Activated T-helper 17 cell treated with anti-CD3 and anti-CD28 coated beads, Interleukin-2, amount 50 U/mL, for 72 hours (primary cell): ENCODE data around the gene EXOSC9. TPM values are rescaled to one million over a fixed set of nuclear protein-coding genes. Genes with fewer than 3 reads are reported as not detected.

Source experiments
- ATAC-seq: fragments of 150-1000 bp; cut with Tn5 transposase; replicated peaks from 2 replicates; pipeline ENCODE4 v1.10.0; 2021; ENCODE audit warnings: mild to moderate bottlenecking, moderate library complexity
- H3K27ac Mint-ChIP-seq: one replicate; pipeline ENCODE4 v1.8.0; 2022; ENCODE audit warnings: mixed read lengths
- H3K27me3 Mint-ChIP-seq: one replicate; pipeline ENCODE4 v1.8.0; 2022; ENCODE audit warnings: mixed read lengths
- H3K36me3 Mint-ChIP-seq: one replicate; pipeline ENCODE4 v1.8.0; 2022; ENCODE audit warnings: low read depth, mild to moderate bottlenecking, mixed read lengths
- H3K4me1 Mint-ChIP-seq: one replicate; pipeline ENCODE4 v1.8.0; 2022; ENCODE audit warnings: mixed read lengths
- H3K4me3 Mint-ChIP-seq: one replicate; pipeline ENCODE4 v1.8.0; 2022; ENCODE audit warnings: mild to moderate bottlenecking, mixed read lengths
- H3K9me3 Mint-ChIP-seq: one replicate; pipeline ENCODE4 v1.8.0; 2022; ENCODE audit warnings: mixed read lengths
- total RNA-seq, 2 donors: library from RNA; stranded (reverse); gene quantifications; one replicate each; pipeline ENCODE4 v1.2.3, GENCODE V29; 2022

EXOSC9 gene
- total RNA-seq, 2 donors from 2014 or later: 52.1 to 65.9 TPM

DNA sequence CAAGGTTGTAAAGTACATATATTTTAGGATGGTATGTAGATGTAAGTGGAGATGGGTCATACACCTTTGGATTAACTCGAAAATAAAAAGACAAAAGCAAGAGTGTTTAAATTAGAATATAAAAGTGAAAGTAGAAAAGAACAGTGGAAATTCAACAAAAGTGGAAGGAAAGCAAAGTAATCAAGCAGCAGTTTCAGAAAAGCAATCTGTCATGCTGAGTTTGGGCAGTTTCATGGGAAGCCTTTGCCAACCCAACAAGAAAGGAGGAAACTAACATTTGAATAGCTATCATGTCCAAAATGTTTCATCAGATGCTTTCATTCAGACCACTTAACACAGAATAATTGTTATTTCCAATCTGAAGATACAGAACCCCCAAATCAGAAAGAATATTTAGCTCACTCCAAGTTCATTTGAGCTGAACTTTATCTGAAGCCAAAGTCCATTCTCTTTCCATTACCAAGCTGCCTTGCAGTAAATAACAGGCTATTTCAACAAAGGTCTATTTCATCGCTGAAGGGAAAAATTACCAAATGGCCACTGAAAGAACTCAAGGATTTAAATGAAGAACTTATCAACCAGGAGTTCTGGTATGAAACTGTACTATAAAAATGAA is 1.8 kb upstream of the EXOSC9 start:
- peak overlapping the region; percentile 90 for H3K27ac Mint-ChIP-seq
- H3K36me3 Mint-ChIP-seq: peaks cover 35% of the 10 kb centered on the region
- peak overlapping the region; percentile 89 for H3K4me3 Mint-ChIP-seq
- peaks cover 22% of the 10 kb centered on the region for H3K4me1 Mint-ChIP-seq
- no peaks in the 10 kb centered on the region for H3K9me3 Mint-ChIP-seq
- ATAC-seq: no peak
- H3K27me3 Mint-ChIP-seq: no peaks in the 10 kb centered on the region

DNA sequence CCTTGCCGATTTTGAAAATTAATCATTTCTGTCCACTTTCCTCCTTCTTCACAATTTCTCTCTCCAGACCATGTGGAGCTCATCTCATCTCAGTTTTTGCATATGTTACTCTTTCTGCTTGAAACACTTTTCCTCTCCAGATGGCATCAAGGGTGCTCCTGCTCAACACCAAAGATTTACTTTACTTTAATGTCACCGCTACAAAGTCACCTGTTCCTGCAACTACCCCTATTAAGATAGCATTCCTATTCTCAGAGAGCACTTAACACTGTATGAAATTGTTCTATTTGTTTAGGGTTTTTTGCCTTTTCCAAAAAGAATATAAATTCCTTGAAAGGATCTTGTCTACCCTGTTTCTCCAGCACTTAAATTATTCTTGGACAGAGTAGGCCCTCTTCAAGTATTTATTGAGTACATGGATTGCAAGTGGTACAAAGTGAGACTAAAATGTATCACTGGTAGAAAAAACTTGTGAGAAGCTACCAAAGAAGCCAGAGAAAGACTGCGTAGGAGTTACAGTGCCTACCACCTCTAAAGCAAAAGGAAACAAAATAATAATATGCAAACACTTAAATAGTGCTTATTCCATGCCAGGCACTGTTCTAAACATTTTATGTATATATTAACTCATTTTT is 1.1 kb upstream of the EXOSC9 start:
- Mint-ChIP-seq H3K27me3 (no peaks in the 10 kb centered on the region), H3K27ac (peak overlapping the region; percentile 90), H3K36me3 (peaks cover 41% of the 10 kb centered on the region), H3K9me3 (no peaks in the 10 kb centered on the region), H3K4me1 (peaks cover 22% of the 10 kb centered on the region), H3K4me3 (peak overlapping the region; percentile 89)
- no peak for ATAC-seq

DNA sequence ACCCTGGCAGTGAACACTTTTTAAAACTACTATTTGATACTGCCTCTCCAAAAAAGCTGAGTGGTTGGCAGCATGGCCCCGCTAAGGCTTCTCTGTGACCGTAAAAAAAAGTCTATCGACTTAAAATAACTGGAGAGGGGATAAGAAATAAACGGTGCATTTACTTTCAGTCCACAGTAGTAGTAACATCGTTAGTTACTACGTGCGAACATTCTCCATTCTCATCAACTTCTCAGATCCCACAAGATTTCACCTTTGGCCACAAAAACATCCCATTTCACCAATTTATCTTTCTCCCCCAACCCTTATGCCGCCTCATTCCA is 524 bp upstream of the EXOSC9 start:
- ATAC-seq: peak; percentile 39
- Mint-ChIP-seq H3K4me1 (peaks cover 27% of the 10 kb centered on the region), H3K27me3 (no peaks in the 10 kb centered on the region), H3K36me3 (peaks cover 48% of the 10 kb centered on the region), H3K27ac (peak overlapping the region; percentile 90), H3K4me3 (peak overlapping the region; percentile 89), H3K9me3 (no peaks in the 10 kb centered on the region)

DNA sequence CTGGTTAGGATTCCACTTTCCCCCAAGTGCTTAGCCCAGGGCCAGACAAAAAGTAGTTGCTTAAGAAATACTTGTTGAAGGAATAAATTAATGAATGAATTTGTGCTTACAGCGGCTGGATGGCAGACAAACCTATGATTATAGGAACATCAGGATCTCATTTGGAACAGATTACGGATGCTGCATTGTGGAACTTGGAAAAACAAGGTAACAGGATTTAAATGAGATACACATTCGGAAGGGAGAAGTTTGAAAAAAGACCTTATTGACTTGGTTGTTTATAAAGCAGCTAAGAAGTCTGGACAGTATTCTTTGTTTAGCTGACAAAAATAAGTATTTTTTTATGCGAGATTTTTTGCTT is 572 bp downstream of the EXOSC9 start:
- H3K27me3 Mint-ChIP-seq: no peaks in the 10 kb centered on the region
- peak overlapping the region; percentile 90 for H3K27ac Mint-ChIP-seq
- peak overlapping the region; percentile 89 for H3K4me3 Mint-ChIP-seq
- no peaks in the 10 kb centered on the region for H3K9me3 Mint-ChIP-seq
- no peak for ATAC-seq
- H3K4me1 Mint-ChIP-seq: peaks cover 27% of the 10 kb centered on the region
- peaks cover 59% of the 10 kb centered on the region for H3K36me3 Mint-ChIP-seq

DNA sequence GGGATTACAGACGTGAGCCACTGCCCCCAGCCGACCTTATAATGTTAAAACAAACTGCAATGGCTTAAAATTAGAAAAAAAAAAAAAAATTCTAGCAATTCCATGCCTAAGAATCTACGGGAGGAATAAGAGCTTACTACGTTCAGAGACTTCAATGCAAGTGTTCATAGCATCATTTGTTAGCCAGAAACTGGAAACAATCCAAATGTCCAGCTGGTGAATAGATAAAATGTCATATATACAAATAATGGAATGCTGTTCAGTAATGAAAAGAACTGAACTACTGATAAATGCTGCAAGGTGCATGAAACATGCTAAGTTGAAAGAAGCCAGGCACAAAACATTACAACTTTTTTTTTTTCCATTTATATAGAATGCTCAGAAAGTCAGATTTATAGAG is 5.3 kb downstream of the EXOSC9 start:
- Mint-ChIP-seq H3K27ac (no peak overlapping the region), H3K27me3 (no peaks in the 10 kb centered on the region), H3K4me3 (no peak overlapping the region), H3K4me1 (peaks cover 9% of the 10 kb centered on the region), H3K9me3 (no peaks in the 10 kb centered on the region), H3K36me3 (peaks cover 100% of the 10 kb centered on the region)
- ATAC-seq: no peak

DNA sequence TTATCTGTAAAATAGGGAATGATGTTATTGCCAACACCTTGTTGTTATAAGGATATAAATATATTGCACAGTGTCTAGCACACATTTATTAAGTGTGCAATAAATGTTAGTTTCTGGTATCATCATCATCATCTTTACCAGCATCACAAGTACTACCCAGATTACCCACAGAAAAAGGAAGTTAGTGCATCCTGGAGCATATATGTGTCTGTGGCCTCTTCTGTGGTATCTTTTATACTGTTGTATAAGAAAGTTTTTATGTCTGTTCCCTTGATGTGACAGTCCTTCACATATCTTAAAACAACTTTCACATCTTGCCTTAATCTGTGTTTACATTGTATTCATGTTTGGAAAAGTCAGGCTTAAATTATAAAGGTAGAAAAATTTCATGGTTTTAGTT is 10.0 kb downstream of the EXOSC9 start:
- no peak for ATAC-seq
- Mint-ChIP-seq H3K4me1 (no peaks in the 10 kb centered on the region), H3K4me3 (no peak overlapping the region), H3K36me3 (peaks cover 99% of the 10 kb centered on the region), H3K27ac (no peak overlapping the region), H3K27me3 (no peaks in the 10 kb centered on the region), H3K9me3 (no peaks in the 10 kb centered on the region)

DNA sequence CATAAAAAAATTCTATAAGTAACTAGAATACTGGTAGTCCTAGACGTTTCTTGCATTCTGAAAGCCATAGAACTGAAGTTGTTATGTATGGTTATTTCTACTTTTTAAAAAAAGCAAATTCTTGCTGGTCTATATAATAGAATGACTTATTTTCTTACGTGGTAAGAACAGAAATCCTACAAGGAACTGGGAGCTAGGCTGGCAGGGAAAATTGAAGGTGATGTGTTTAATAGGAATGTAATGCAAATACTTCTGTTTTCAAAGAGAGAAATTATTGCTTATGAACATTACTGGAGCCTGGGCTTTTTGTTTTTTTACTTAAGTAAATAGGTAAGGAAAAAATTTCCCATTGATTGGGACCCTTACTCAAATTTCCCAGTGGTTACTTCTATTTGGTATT is 13.6 kb downstream of the EXOSC9 start:
- H3K4me3 Mint-ChIP-seq: no peak overlapping the region
- no peaks in the 10 kb centered on the region for H3K9me3 Mint-ChIP-seq
- peaks cover 99% of the 10 kb centered on the region for H3K36me3 Mint-ChIP-seq
- H3K27me3 Mint-ChIP-seq: no peaks in the 10 kb centered on the region
- no peak for ATAC-seq
- H3K4me1 Mint-ChIP-seq: peaks cover 10% of the 10 kb centered on the region
- H3K27ac Mint-ChIP-seq: no peak overlapping the region

DNA sequence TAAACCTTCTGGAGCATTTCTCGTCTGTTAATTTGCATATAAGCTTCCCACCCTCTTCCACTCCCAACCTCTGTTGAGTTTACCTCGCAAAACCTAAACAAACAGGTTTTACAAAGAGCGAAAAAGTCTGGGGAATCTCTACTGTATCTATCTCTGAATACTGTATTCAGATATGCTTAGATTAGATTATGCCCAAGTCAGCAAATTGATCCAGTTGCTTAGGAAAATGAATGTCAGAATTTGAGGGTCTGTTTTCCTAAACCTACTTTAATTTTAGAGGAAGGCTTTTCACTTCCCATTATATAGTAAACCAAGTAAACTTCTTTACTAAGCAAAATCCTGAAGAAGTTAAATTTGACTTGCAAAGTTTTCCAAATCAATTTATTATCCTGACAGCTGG is 15.9 kb downstream of the EXOSC9 start:
- peaks cover 98% of the 10 kb centered on the region for H3K36me3 Mint-ChIP-seq
- H3K27ac Mint-ChIP-seq: no peak overlapping the region
- no peak overlapping the region for H3K4me3 Mint-ChIP-seq
- ATAC-seq: no peak
- peaks cover 10% of the 10 kb centered on the region for H3K4me1 Mint-ChIP-seq
- no peaks in the 10 kb centered on the region for H3K27me3 Mint-ChIP-seq
- no peaks in the 10 kb centered on the region for H3K9me3 Mint-ChIP-seq

DNA sequence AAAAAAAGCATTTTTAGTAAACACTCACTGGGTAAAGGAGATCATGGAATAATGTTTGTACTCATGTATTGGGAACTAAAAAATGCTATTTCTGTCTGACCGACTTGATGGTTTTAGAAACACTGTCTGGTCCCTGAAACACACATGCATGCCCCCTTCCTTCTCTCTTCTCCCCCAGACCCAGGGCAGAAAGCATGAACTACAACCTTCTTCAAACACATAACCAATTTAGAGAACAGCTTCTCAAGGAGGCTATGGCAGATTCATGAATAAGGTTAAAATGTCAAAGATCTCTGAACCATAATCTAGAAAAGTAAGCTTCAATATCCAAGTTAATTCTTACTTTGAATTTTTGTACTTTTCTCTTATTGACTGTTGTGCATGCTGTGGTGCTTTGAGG is 16.6 kb downstream of the EXOSC9 start:
- Mint-ChIP-seq H3K9me3 (no peaks in the 10 kb centered on the region), H3K27me3 (no peaks in the 10 kb centered on the region), H3K4me3 (no peak overlapping the region), H3K36me3 (peaks cover 98% of the 10 kb centered on the region), H3K27ac (no peak overlapping the region), H3K4me1 (peaks cover 16% of the 10 kb centered on the region)
- ATAC-seq: no peak

DNA sequence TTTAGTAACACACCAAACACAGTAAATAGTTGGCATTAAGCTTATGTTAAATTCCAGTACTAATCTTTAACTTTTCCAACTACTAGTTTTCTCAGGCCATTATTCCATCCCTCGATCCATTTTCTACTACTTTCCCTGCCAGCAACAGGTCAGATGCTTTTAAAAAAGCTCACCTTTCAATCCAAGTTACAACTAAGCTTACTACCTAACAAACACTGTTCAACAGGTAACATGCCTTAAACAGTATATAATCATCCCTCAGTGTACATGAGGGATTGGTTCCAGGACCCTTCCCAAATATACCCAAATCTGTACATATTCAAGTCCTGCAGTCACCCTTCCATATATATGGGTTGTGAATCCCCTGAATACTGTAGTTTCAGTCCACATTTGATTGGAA is 17.1 kb downstream of the EXOSC9 start:
- Mint-ChIP-seq H3K9me3 (no peaks in the 10 kb centered on the region), H3K27ac (no peak overlapping the region), H3K4me3 (no peak overlapping the region), H3K27me3 (no peaks in the 10 kb centered on the region), H3K4me1 (peaks cover 16% of the 10 kb centered on the region), H3K36me3 (peaks cover 98% of the 10 kb centered on the region)
- ATAC-seq: no peak

DNA sequence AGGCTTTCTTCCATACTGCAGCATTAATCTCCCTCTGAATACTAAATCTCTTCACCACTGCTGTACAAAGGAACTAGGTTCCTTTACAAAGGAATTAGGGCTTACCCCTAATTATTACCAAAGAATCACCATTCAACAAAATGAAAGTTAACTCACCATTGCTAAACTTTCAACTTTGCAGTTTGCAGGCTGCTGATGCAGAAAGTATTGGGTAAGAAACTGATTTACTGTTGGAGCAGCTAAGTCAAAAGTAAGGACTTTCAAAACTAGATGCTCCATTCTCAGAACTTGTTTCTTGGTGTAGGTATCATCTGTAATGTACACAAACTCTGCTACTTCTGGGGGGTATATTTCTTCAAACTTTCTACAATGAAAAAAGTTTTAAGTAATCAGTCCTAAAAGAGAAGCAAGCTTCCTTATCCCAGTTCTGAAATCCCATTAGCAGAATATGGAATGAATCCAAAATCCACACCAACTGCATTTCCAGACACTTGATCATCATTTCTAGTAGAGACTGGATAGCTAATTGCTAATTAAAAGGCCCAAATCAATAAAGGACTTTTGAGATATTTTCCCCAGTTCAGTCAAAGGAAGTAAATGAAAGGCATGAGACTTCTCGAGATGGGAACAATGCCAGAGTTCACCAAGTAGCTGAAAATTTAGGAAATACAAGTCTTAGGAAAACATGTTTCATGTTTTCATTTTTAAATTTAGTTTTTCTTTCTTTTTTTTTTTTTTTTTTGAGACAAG is 18.3 kb downstream of the EXOSC9 start:
- Mint-ChIP-seq H3K36me3 (peaks cover 96% of the 10 kb centered on the region), H3K9me3 (no peaks in the 10 kb centered on the region), H3K4me3 (no peak overlapping the region), H3K27me3 (no peaks in the 10 kb centered on the region), H3K4me1 (peaks cover 16% of the 10 kb centered on the region), H3K27ac (no peak overlapping the region)
- ATAC-seq: no peak

DNA sequence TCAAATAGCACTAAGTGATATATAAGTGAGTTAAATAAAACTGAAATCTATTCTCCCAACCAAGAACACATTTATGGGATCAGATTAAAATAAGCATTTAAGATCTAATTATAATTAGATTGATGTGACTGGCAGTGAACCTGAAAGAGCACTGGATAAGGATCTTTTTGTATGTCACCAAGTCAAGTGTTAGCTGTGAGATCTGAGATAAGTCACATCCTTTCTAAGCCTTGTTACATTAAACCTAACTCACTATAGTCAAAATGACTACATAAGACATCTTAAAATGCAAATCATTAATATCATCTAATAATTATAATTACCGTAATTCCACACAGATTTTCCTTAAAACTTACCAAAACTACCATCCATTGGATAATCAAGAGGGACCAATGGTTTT is 20.9 kb downstream of the EXOSC9 start:
- H3K27me3 Mint-ChIP-seq: no peaks in the 10 kb centered on the region
- no peak for ATAC-seq
- H3K4me3 Mint-ChIP-seq: peak overlapping the region; percentile 92
- peaks cover 69% of the 10 kb centered on the region for H3K36me3 Mint-ChIP-seq
- H3K4me1 Mint-ChIP-seq: peaks cover 16% of the 10 kb centered on the region
- H3K9me3 Mint-ChIP-seq: no peaks in the 10 kb centered on the region
- no peak overlapping the region for H3K27ac Mint-ChIP-seq

DNA sequence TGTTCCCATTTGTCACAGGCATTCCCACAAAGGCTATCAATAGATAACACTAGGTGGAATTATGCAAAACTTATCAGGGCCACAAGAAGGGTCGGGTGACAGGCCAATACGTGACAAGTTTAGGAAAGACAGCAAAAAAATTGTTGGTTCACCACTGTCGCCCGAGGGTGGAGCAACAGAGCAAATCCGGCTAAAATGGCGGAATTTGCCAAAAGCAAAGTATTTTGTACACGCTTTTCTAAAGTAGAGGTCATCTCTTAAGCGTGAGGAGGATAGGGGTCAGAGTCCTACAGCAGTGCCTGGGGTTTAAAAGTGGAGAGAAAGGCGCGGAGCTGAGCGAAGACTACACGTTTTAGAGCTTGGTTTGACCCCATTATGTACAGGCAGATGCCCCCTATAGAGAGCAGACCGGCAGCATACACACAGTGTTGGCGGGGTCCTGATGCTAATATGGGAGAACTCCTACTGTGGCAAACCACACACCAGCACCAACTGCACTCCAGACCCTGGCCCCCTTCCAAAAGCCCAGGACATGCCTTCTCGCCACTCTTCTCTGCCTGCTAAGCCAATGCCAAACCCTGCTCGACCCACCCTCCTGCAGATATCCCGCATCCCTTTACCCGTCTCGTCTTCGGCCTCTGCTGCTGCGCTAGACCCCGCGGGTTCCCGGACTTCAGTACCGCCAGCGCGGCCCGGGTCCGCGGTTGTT is 21.8 kb downstream of the EXOSC9 start:
- no peaks in the 10 kb centered on the region for H3K27me3 Mint-ChIP-seq
- H3K4me3 Mint-ChIP-seq: peak overlapping the region; percentile 92
- H3K27ac Mint-ChIP-seq: peak overlapping the region; percentile 85
- peaks cover 16% of the 10 kb centered on the region for H3K4me1 Mint-ChIP-seq
- peaks cover 60% of the 10 kb centered on the region for H3K36me3 Mint-ChIP-seq
- ATAC-seq: peak; percentile 1
- H3K9me3 Mint-ChIP-seq: no peaks in the 10 kb centered on the region

DNA sequence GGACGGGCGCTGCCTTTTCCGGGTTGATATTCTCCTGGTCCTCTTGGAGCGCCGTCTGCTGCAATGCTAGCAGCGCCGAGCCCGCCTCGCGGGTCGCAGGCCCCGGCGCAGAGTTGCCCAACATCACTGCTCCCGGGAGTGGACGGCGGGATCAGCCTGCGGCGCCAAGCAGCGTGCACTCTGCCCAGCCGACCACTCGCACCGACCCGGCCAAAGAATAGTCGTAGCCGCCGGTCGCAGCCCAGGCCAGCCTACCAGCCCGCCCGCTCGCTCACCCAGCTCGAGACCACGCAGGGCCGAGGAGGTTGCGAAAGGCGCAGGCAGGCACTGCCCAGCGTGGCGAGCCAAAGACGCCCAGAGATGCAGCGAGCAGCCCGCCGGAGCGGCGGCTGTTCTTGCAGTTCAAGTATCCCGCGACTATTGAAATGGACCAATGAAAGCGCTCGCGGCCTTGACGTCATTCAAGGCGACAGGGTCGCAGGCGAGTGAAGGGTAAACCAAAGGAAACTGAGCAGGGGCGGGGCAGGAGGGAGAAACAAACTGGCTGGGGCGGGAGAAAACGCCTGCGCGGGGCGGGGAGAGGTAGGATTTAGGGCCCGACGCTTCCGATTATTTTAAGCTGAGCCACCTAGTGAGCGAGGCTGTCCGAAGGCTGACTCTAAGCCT is 22.5 kb downstream of the EXOSC9 start, which contains the start of gene CCNA2:
Gene CCNA2, minus strand, starts transcription at position 379 of the 666 bp plus-strand sequence. Its CDS starts 255 bp downstream, at position 124.
- Mint-ChIP-seq H3K9me3 (no peaks in the 10 kb centered on the region), H3K36me3 (peaks cover 53% of the 10 kb centered on the region), H3K27me3 (no peaks in the 10 kb centered on the region), H3K27ac (peak within 1 kb of the TSS; percentile 85), H3K4me1 (peaks cover 12% of the 10 kb centered on the region), H3K4me3 (peak within 1 kb of the TSS; percentile 92)
- ATAC-seq: peak; percentile 99
